ENCODE data around the gene QRSL1.

- TF ChIP-seq TARDBP (IDR thresholded peaks at IDR 0.05): no peak
- TF ChIP-seq SUZ12 (IDR thresholded peaks at IDR 0.05): no peak
- TF ChIP-seq LEF1 (IDR thresholded peaks at IDR 0.05; ENCODE audit: borderline replicate concordance): no peak
- no peak for TF ChIP-seq HDGF (IDR thresholded peaks at IDR 0.05; ENCODE audit: borderline replicate concordance)
- no peak for TF ChIP-seq SP1 (IDR thresholded peaks at IDR 0.05)
- no peak for TF ChIP-seq CTBP1 (IDR thresholded peaks at IDR 0.05; ENCODE audit: borderline replicate concordance)
- no peak for TF ChIP-seq ELF4 (IDR thresholded peaks at IDR 0.05)
- no peak for TF ChIP-seq ZNF384 (IDR thresholded peaks at IDR 0.05)
- no peak for TF ChIP-seq BHLHE40 (IDR thresholded peaks at IDR 0.05; ENCODE audit: borderline replicate concordance)
- no peak for TF ChIP-seq FOXK2 (IDR thresholded peaks at IDR 0.05)
- TF ChIP-seq FOXM1 (IDR thresholded peaks at IDR 0.05; ENCODE audit: borderline replicate concordance): no peak
Measured at GRCh38 chr6:106628658-106629102, 698 bp upstream of the QRSL1 start.
